ENCODE results near the gene SFRP5. TPM values are rescaled to one million over a fixed set of nuclear protein-coding genes. Genes with fewer than 3 reads are reported as not detected.
A peak's percentile ranks its signal among the peaks of the same experiment; 100 is the strongest.

Gene SFRP5
- total and polyA plus RNA-seq, 2 of the 4 experiments (the other 2 are of a cell fraction) = not detected

DNA sequence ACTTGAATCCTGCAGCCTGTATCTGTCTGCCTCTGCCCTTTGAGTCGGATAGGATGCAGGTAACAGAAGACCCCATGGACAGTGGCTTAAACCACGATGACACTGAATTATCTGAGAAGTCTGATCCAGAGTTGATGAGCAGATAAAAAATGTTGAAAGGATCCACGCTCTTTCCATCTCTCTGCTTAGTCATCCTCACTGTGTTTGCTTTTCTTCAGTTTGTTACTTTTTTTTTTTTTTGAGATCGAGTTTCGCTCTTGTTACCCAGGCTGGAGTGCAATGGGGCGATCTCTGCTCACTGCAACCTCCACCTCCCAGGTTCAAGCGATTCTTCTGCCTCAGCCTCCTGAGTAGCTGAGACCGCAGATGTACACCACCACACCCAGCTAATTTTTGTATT lies 40.9 kb upstream of the SFRP5 start:
- no peak overlapping the region for H2BK5ac ChIP-seq (ENCODE audit: low read depth, low read length, poor library complexity, severe bottlenecking)
- H3K4me3 ChIP-seq (ENCODE audit: insufficient read depth, low read depth, low read length) = no peak overlapping the region
- H2AK9ac ChIP-seq (replicated peaks; ENCODE audit: low read depth, low read length, poor library complexity) = no peak overlapping the region
- in situ Hi-C loops (cut with MboI; ENCODE audit: low sequenced_read_pairs) = no loop called here
- no peak overlapping the region for H2AK5ac ChIP-seq (ENCODE audit: low read depth, low read length)
- intact Hi-C loops (cut with micrococcal nuclease) = no loop called here
- no peaks in the 10 kb centered on the region for H3K9me3 ChIP-seq (ENCODE audit: control insufficient read depth, insufficient read depth, low read length)
- no peak overlapping the region for H2BK15ac ChIP-seq (ENCODE audit: low read depth, low read length)
- H3K9ac ChIP-seq (ENCODE audit: low read depth, low read length) = no peak overlapping the region
- H2BK20ac ChIP-seq (ENCODE audit: low read depth, low read length) = no peak overlapping the region
- POLR2A ChIA-PET (ENCODE audit: unreplicated experiment) = interaction anchor here (0.7 kb wide), 1 partner anchor 12 kb away, joined by 8 read pairs; no protein-coding TSS in a partner anchor
- no peak overlapping the region for H3K4ac ChIP-seq (ENCODE audit: low read depth, low read length)
- H4K20me1 ChIP-seq (ENCODE audit: insufficient read depth, low read length) = no peaks in the 10 kb centered on the region
- no peak overlapping the region for H4K5ac ChIP-seq (ENCODE audit: low read depth, low read length)
- DNase-seq (no peak), ATAC-seq (ENCODE audit: low read depth) (peak; percentile 21; the same call in 1 of the 2 replicates)
- dilution Hi-C loops (cut with HindIII; ENCODE audit: low sequenced_read_pairs, unreplicated experiment) = no loop called here
- no peak overlapping the region for H3K56ac ChIP-seq (ENCODE audit: extremely low read depth, insufficient read depth, low read length)
- H3K14ac ChIP-seq (replicated peaks; ENCODE audit: low read depth, low read length) = no peak overlapping the region
- H3K27me3 ChIP-seq (ENCODE audit: control insufficient read depth, insufficient read depth, low read length) = peaks cover 43% of the 10 kb centered on the region
- H3K23ac ChIP-seq (ENCODE audit: low read depth, low read length) = no peak overlapping the region
- no peak overlapping the region for H4K8ac ChIP-seq (ENCODE audit: low read depth in 2 of 2, low read length in 2 of 2)
- no peak overlapping the region for H3K18ac ChIP-seq (ENCODE audit: low read depth, low read length)
- H3K9me1 ChIP-seq (ENCODE audit: insufficient read depth, low read length) = no peaks in the 10 kb centered on the region
- H3K4me1 ChIP-seq (ENCODE audit: control insufficient read depth, insufficient read depth, low read length) = no peaks in the 10 kb centered on the region; the same call in 1 of the 2 replicates
- WGBS, 2 experiments (ENCODE audit: extremely low coverage in 2 of 2, insufficient read length in 1 of 2) = no CpG with 5 or more reads among the region's 8 CpGs
- H2BK120ac ChIP-seq (ENCODE audit: low read depth, low read length) = no peak overlapping the region
- CTCF ChIA-PET = no interaction called here
- no peak for TF ChIP-seq POLR2A (IDR thresholded peaks at IDR 0.05; ENCODE audit: low read depth, low read length)
- no peaks in the 10 kb centered on the region for H3K36me3 ChIP-seq (ENCODE audit: control insufficient read depth, insufficient read depth, low read length)
- no peak overlapping the region for H2AFZ ChIP-seq (replicated peaks; ENCODE audit: low read length, poor library complexity)
- H3K79me1 ChIP-seq (ENCODE audit: low read depth in 1 of 2, low read length in 2 of 2) = no peaks in the 10 kb centered on the region
- no peak overlapping the region for H3K4me2 ChIP-seq (ENCODE audit: low read depth, low read length)
- no peak overlapping the region for H3K27ac ChIP-seq (ENCODE audit: insufficient read depth, low read length)
- no TSS peak for BruUV-seq (replicated peaks)
- H4K91ac ChIP-seq (ENCODE audit: insufficient read depth, low read depth, low read length) = no peak overlapping the region

All from IMR-90 (cell line).